Mesendoderm (in vitro differentiated cells): Measurements from ENCODE around the gene ERC2.

Experiments used
- DNase-seq: peaks from one replicate; pipeline ENCODE4 v3.0.0; 2013
- H2AK5ac ChIP-seq: 2 replicates; pipeline ENCODE4 v1.6.1; 2013; ENCODE audit warnings: low read length, inconsistent platforms
- H2BK120ac ChIP-seq: 2 replicates; pipeline ENCODE4 v1.6.1; 2013; ENCODE audit warnings: low read depth, mild to moderate bottlenecking, low read length, moderate library complexity, mixed read lengths
- H2BK15ac ChIP-seq: replicated peaks from 2 replicates; pipeline ENCODE4 v1.6.1; 2013; ENCODE audit warnings: low read depth, mild to moderate bottlenecking, moderate library complexity
- H2BK5ac ChIP-seq: 2 replicates; pipeline ENCODE4 v1.6.1; 2013; ENCODE audit warnings: low read length, inconsistent platforms
- H3K18ac ChIP-seq: 2 replicates; pipeline ENCODE4 v1.6.1; 2013; ENCODE audit warnings: mild to moderate bottlenecking, low read length, mixed read lengths
- H3K23ac ChIP-seq: one replicate; pipeline ENCODE4 v1.6.1; 2013; ENCODE audit warnings: low read length
- H3K27ac ChIP-seq: 2 replicates; pipeline ENCODE4 v1.5.1; 2013; ENCODE audit warnings: low read depth, mild to moderate bottlenecking, inconsistent platforms, low read length, moderate library complexity
- H3K27me3 ChIP-seq: 2 replicates; pipeline ENCODE4 v1.6.1; 2013; ENCODE audit warnings: low read length, control low read depth, mild to moderate bottlenecking, inconsistent platforms; ENCODE audit not compliant: insufficient read depth, poor library complexity
- H3K36me3 ChIP-seq: 2 replicates; pipeline ENCODE4 v1.6.1; 2013; ENCODE audit warnings: low read length, inconsistent platforms; ENCODE audit not compliant: control insufficient read depth, insufficient read depth
- H3K4ac ChIP-seq: one replicate; pipeline ENCODE4 v1.6.1; 2013; ENCODE audit warnings: low read depth, mild to moderate bottlenecking, low read length, moderate library complexity
- H3K4me1 ChIP-seq: 2 replicates; pipeline ENCODE4 v1.6.1; 2013; ENCODE audit warnings: low read depth, low read length, inconsistent platforms; ENCODE audit not compliant: control insufficient read depth
- H3K4me2 ChIP-seq: 2 replicates; pipeline ENCODE4 v1.6.1; 2013; ENCODE audit warnings: low read length
- H3K4me3 ChIP-seq: 2 replicates; pipeline ENCODE4 v1.5.1; 2013; ENCODE audit warnings: mild to moderate bottlenecking, low read length
- H3K56ac ChIP-seq: one replicate; pipeline ENCODE4 v1.6.1; 2013; ENCODE audit warnings: low read length
- H3K79me1 ChIP-seq: 2 replicates; pipeline ENCODE4 v1.6.1; 2013; ENCODE audit warnings: low read length, inconsistent platforms
- H3K79me2 ChIP-seq: 2 replicates; pipeline ENCODE4 v1.6.1; 2013; ENCODE audit warnings: mild to moderate bottlenecking, low read length; ENCODE audit not compliant: control insufficient read depth, insufficient read depth
- H3K9ac ChIP-seq: 2 replicates; pipeline ENCODE4 v1.6.1; 2013; ENCODE audit warnings: low read length, inconsistent platforms
- H4K5ac ChIP-seq: one replicate; pipeline ENCODE4 v1.6.1; 2013; ENCODE audit warnings: low read length
- H4K8ac ChIP-seq: one replicate; pipeline ENCODE4 v1.6.1; 2013; ENCODE audit warnings: low read depth, mild to moderate bottlenecking, control low read depth, low read length, moderate library complexity
- WGBS: extraction: QIAGEN DNeasy Blood & Tissue Kit; methylation state at CpG from one replicate; pipeline ENCODE4 v1.1.7; 2013; ENCODE audit warnings: low lambda C conversion rate, missing lambda C conversion rate; ENCODE audit not compliant: insufficient coverage; ENCODE audit errors: extremely low coverage; 5-methylcytosine and 5-hydroxymethylcytosine counted together

Gene ERC2

DNA sequence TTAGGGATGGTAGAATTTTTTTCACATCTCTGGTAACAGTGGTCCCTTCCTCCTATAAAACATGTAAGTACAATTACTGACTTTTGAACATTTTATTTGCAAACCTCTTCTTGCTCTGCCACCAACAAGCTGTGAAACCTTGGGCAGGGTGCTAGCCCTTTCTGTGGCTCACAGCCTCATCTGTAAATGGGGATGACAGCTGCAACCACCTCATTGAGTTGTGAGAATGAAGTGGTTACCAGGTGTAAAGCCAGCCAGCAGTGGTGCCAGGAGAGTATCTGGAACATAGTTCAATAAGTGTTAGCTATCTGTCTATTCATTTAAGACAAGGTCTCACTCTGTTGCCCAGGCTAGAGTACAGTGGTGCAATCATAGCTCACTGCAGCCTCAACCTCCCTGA, 278.1 kb downstream of the ERC2 start:
- H3K9ac ChIP-seq, result no peak overlapping the region
- H2BK120ac ChIP-seq, result no peak overlapping the region
- no peaks in the 10 kb centered on the region for H3K4me1 ChIP-seq
- H3K4me2 ChIP-seq, result no peak overlapping the region
- H4K5ac ChIP-seq, result no peak overlapping the region
- H3K4me3 ChIP-seq, result no peak overlapping the region
- H3K4ac ChIP-seq, result no peak overlapping the region
- no peak overlapping the region for H2BK5ac ChIP-seq
- DNase-seq, result no peak
- no peaks in the 10 kb centered on the region for H3K27me3 ChIP-seq
- H2AK5ac ChIP-seq, result no peak overlapping the region
- no peak overlapping the region for H3K18ac ChIP-seq
- H4K8ac ChIP-seq, result no peak overlapping the region
- no peaks in the 10 kb centered on the region for H3K36me3 ChIP-seq
- H3K79me2 ChIP-seq, result no peaks in the 10 kb centered on the region
- no peak overlapping the region for H2BK15ac ChIP-seq
- no peak overlapping the region for H3K56ac ChIP-seq
- no peak overlapping the region for H3K27ac ChIP-seq
- no peaks in the 10 kb centered on the region for H3K79me1 ChIP-seq
- H3K23ac ChIP-seq, result no peak overlapping the region

GRCh38 chr3:56189536-56189935, 278.7 kb downstream of the ERC2 start:
- Histone ChIP-seq H3K23ac (no peak overlapping the region), H3K9ac (no peak overlapping the region), H3K36me3 (no peaks in the 10 kb centered on the region), H3K4me3 (no peak overlapping the region), H3K27ac (no peak overlapping the region), H4K5ac (no peak overlapping the region), H3K4me2 (no peak overlapping the region), H2BK5ac (no peak overlapping the region), H3K4me1 (no peaks in the 10 kb centered on the region), H2BK120ac (no peak overlapping the region), H3K4ac (no peak overlapping the region), H3K56ac (no peak overlapping the region), H3K18ac (no peak overlapping the region), H3K79me2 (no peaks in the 10 kb centered on the region), H4K8ac (no peak overlapping the region), H2BK15ac (no peak overlapping the region), H3K79me1 (no peaks in the 10 kb centered on the region), H2AK5ac (no peak overlapping the region), H3K27me3 (no peaks in the 10 kb centered on the region)
- no CpG with 5 or more reads among the region's 2 CpGs for WGBS
- DNase-seq, result no peak

GRCh38 chr3:56188201-56188600, 280.1 kb downstream of the ERC2 start:
- Histone ChIP-seq H2BK15ac (no peak overlapping the region), H3K79me2 (no peaks in the 10 kb centered on the region), H3K27me3 (no peaks in the 10 kb centered on the region), H2AK5ac (no peak overlapping the region), H3K4me2 (no peak overlapping the region), H3K56ac (no peak overlapping the region), H3K23ac (no peak overlapping the region), H3K4me3 (no peak overlapping the region), H3K36me3 (no peaks in the 10 kb centered on the region), H3K9ac (no peak overlapping the region), H3K4ac (no peak overlapping the region), H3K27ac (no peak overlapping the region), H4K5ac (no peak overlapping the region), H3K18ac (no peak overlapping the region), H2BK120ac (no peak overlapping the region), H4K8ac (no peak overlapping the region), H3K79me1 (no peaks in the 10 kb centered on the region), H2BK5ac (no peak overlapping the region), H3K4me1 (no peaks in the 10 kb centered on the region)
- no CpG with 5 or more reads among the region's 9 CpGs for WGBS
- DNase-seq, result no peak

DNA sequence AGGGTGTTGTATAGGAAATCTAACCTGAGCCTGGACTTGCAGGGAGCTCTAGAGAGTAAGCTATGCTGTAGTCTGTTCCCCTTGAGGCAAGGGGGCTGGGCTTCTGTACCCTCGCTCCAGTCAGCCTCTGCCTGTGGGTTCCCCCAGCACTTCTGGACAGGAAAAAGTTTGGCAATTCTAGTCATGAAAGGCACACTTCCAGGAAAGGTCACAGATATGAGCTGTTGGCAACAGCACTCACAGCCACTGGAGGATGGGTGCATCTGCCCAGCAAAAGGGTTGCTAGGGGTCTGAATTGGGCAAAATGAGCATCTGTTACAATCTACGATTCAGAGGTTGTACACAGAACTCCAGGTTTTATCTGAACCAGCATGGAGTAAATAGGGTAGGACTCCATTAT, 281.2 kb downstream of the ERC2 start:
- Histone ChIP-seq H3K56ac (no peak overlapping the region), H3K4ac (no peak overlapping the region)
- no CpG with 5 or more reads among the region's 2 CpGs for WGBS

GRCh38 chr3:56185827-56186226, 282.4 kb downstream of the ERC2 start:
- H3K4me3 ChIP-seq, result no peak overlapping the region

More for the DNA sequence above, 281.2 kb downstream of the ERC2 start:
- Histone ChIP-seq H2AK5ac (no peak overlapping the region), H3K27ac (no peak overlapping the region), H3K36me3 (no peaks in the 10 kb centered on the region), H4K5ac (no peak overlapping the region), H2BK5ac (no peak overlapping the region), H3K4me2 (no peak overlapping the region), H4K8ac (no peak overlapping the region), H3K4me1 (no peaks in the 10 kb centered on the region), H3K23ac (no peak overlapping the region), H3K79me1 (no peaks in the 10 kb centered on the region), H2BK15ac (no peak overlapping the region), H2BK120ac (no peak overlapping the region), H3K9ac (no peak overlapping the region), H3K4me3 (no peak overlapping the region), H3K18ac (no peak overlapping the region), H3K79me2 (no peaks in the 10 kb centered on the region), H3K27me3 (no peaks in the 10 kb centered on the region)
- DNase-seq, result no peak

DNA sequence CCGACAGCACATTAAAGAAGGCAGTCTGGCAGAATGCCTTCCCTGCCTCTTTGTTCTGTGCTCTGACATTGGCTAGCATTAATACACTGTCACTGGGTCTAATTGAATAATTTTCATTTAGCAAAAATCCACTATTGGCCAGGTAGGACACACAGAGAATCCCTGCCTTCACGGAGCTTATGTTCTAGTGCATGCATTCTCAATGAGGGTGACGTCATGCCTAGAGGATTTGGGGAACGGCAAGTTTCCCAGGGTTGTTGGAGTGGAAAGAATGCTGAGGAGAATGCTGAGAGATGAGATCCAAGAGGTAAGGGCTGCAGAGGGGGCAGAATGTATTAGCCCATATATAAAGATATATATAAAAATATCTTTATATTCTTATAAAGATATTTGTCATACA, 284.7 kb downstream of the ERC2 start:
- H2AK5ac ChIP-seq, result no peak overlapping the region
- H3K4me1 ChIP-seq, result no peaks in the 10 kb centered on the region
- no peak overlapping the region for H4K5ac ChIP-seq
- no peak overlapping the region for H4K8ac ChIP-seq
- peak; percentile 46 for DNase-seq
- H3K23ac ChIP-seq, result no peak overlapping the region
- H3K27me3 ChIP-seq, result no peaks in the 10 kb centered on the region
- H2BK15ac ChIP-seq, result no peak overlapping the region
- H3K4me2 ChIP-seq, result no peak overlapping the region
- H2BK120ac ChIP-seq, result no peak overlapping the region
- H2BK5ac ChIP-seq, result no peak overlapping the region
- no CpG with 5 or more reads among the region's 4 CpGs for WGBS
- H3K27ac ChIP-seq, result no peak overlapping the region
- no peaks in the 10 kb centered on the region for H3K36me3 ChIP-seq
- H3K4ac ChIP-seq, result no peak overlapping the region
- no peaks in the 10 kb centered on the region for H3K79me1 ChIP-seq
- no peak overlapping the region for H3K18ac ChIP-seq
- H3K79me2 ChIP-seq, result no peaks in the 10 kb centered on the region
- no peak overlapping the region for H3K9ac ChIP-seq
- H3K4me3 ChIP-seq, result no peak overlapping the region
- no peak overlapping the region for H3K56ac ChIP-seq

More at GRCh38 chr3:56185827-56186226, 282.4 kb downstream of the ERC2 start:
- no peak overlapping the region for H3K9ac ChIP-seq
- no peak overlapping the region for H2BK5ac ChIP-seq
- no peak overlapping the region for H3K27ac ChIP-seq
- no peaks in the 10 kb centered on the region for H3K79me2 ChIP-seq
- no peak overlapping the region for H2BK15ac ChIP-seq
- WGBS, result no CpG with 5 or more reads among the region's 1 CpG
- no peak overlapping the region for H2AK5ac ChIP-seq
- no peak overlapping the region for H2BK120ac ChIP-seq
- H3K4me1 ChIP-seq, result no peaks in the 10 kb centered on the region
- no peaks in the 10 kb centered on the region for H3K79me1 ChIP-seq
- H3K27me3 ChIP-seq, result no peaks in the 10 kb centered on the region
- H3K56ac ChIP-seq, result no peak overlapping the region
- no peak overlapping the region for H3K4me2 ChIP-seq
- no peak overlapping the region for H3K18ac ChIP-seq
- H4K5ac ChIP-seq, result no peak overlapping the region
- no peak overlapping the region for H3K4ac ChIP-seq
- DNase-seq, result no peak
- H3K23ac ChIP-seq, result no peak overlapping the region
- H4K8ac ChIP-seq, result no peak overlapping the region
- no peaks in the 10 kb centered on the region for H3K36me3 ChIP-seq
